GM12891 (cell line): ENCODE data around the gene EIF2B4. TPM values are rescaled to one million over a fixed set of nuclear protein-coding genes. Genes with fewer than 3 reads are reported as not detected.

Source experiments
- DNase-seq: peaks from one replicate; pipeline ENCODE4 v3.0.0; 2011; ENCODE audit warnings: low spot score; ENCODE audit not compliant: insufficient read length
- FAIRE-seq: peaks from 2 replicates; lab custom pipeline; 2011; peaks lifted over from hg19 to GRCh38; lab: Jason Lieb, UNC
- PAX5 ChIP-seq: IDR thresholded peaks from 2 replicates; pipeline ENCODE4 v1.6.1; 2011; ENCODE audit warnings: low read length, moderate library complexity, mild to moderate bottlenecking; ENCODE audit not compliant: insufficient read depth, severe bottlenecking
- POLR2A ChIP-seq: IDR thresholded peaks from 2 replicates; pipeline ENCODE4 v1.6.1; 2011; ENCODE audit warnings: low read depth, low read length, control low read depth
- POLR2AphosphoS5 ChIP-seq: IDR thresholded peaks from 2 replicates; pipeline ENCODE4 v1.6.1; 2011; ENCODE audit warnings: low read depth, low read length, control low read depth
- POU2F2 ChIP-seq: IDR thresholded peaks from 2 replicates; pipeline ENCODE4 v1.6.1; 2011; ENCODE audit warnings: low read depth, mild to moderate bottlenecking, control low read depth, low read length, moderate library complexity
- SPI1 ChIP-seq: IDR thresholded peaks from 2 replicates; pipeline ENCODE4 v1.6.1; 2011; ENCODE audit warnings: low read depth, low read length, control low read depth
- TAF1 ChIP-seq: IDR thresholded peaks from 2 replicates; pipeline ENCODE4 v1.6.1; 2011; ENCODE audit warnings: low read depth, low read length, control low read depth
- polyA plus RNA-seq: library from polyadenylated mRNA; unstranded; fragments of >200 nt; gene quantifications from one replicate; pipeline ENCODE4 v1.2.1, GENCODE V29; 2012; ENCODE audit warnings: low read depth, missing spikeins, inconsistent platforms; ENCODE audit not compliant: missing spikeins

Gene EIF2B4
- 28.1 TPM for polyA plus RNA-seq

DNA sequence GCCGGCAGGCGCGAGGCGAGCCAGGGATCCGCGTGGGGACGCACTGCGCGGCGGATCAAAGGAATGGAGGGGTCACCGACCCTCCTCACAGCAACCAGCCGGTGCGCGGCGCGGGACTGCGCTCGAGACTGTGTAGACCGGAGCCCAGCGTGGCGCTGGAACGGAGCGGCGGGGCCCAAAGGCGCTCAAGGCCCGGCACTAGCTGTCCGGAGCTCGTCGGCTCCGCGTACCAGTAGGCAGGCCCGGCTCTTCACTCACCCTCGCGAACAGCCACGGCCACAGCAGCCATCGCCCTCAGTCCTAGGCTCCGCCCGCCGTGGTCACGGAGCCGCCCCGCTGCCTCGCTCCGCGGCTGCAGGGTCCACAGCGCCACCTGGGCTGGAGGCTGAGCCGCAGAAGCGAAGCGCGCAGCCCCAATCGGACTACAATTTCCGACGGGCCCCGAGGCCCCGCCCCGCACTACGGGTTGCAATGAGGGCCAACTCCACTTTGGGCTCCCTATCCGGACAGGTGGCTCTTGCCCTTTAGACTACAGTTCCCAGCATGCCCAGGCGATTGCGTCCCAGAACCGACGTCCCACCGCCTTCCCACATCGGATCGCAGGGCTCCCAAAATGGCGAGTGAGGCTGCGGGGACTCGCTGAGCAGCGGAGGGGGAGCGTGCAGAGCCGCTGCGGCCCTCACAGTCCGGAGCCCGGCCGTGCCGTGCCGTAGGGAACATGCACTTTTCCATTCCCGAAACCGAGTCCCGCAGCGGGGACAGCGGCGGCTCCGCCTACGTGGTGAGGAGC lies at the start of gene EIF2B4, which contains the start of gene SNX17:
TSS of gene EIF2B4 (minus strand) at position 313 of the 790 bp plus-strand sequence. CDS start at position 289, 24 bp downstream.
TSS of gene SNX17 (plus strand) at position 591 of the 790 bp plus-strand sequence. CDS start at position 719, 128 bp downstream.
- DNase-seq (peak; percentile 94), FAIRE-seq (peak; percentile 99)
- TF ChIP-seq POU2F2 (peak; percentile 52), POLR2AphosphoS5 (peak; percentile 91), TAF1 (peak; percentile 96), PAX5 (peak; percentile 85), POLR2A (peak; percentile 94), SPI1 (no peak)

GRCh38 chr2:27416151-27416550 lies 46.0 kb upstream of the EIF2B4 start:
- no peak for FAIRE-seq

DNA sequence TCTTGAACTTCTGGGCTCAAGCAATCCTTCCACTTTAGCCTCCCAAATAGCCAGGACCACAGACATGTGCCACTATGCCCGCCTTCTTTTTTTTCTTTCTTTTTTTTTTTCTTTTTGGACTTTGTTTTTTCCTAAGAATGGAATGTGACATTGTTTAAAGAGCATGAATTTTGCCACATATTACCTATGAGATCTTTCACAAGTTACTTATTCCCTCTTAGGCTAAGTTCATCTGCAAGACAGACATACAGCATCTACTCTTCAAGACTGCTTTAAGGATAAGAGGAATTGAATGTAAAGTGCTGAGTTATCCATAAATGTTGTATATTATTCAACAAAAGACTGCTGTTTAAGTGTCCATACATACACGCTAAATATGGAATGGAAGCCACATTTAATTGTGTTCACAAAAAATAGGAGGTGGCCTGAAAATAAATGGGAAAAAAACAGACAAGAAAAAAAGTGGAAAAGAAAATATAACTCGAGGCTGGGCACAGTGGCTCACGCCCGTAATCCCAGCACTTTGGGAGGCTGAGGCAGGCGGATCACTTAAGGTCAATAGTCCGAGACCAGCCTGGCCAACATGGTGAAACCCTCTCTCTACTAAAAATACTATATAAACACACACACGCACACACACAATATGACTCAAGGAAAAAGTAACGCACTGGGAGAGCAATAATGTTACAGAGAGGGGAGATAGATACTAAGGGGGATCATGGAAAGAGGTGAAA lies 42.4 kb upstream of the EIF2B4 start:
- TF ChIP-seq POU2F2 (no peak), SPI1 (no peak), PAX5 (no peak), POLR2AphosphoS5 (no peak), TAF1 (no peak), POLR2A (no peak)
- no peak for FAIRE-seq
- no peak for DNase-seq

More at GRCh38 chr2:27416151-27416550, 46.0 kb upstream of the EIF2B4 start:
- no peak for DNase-seq
- TF ChIP-seq POLR2A, result no peak

DNA sequence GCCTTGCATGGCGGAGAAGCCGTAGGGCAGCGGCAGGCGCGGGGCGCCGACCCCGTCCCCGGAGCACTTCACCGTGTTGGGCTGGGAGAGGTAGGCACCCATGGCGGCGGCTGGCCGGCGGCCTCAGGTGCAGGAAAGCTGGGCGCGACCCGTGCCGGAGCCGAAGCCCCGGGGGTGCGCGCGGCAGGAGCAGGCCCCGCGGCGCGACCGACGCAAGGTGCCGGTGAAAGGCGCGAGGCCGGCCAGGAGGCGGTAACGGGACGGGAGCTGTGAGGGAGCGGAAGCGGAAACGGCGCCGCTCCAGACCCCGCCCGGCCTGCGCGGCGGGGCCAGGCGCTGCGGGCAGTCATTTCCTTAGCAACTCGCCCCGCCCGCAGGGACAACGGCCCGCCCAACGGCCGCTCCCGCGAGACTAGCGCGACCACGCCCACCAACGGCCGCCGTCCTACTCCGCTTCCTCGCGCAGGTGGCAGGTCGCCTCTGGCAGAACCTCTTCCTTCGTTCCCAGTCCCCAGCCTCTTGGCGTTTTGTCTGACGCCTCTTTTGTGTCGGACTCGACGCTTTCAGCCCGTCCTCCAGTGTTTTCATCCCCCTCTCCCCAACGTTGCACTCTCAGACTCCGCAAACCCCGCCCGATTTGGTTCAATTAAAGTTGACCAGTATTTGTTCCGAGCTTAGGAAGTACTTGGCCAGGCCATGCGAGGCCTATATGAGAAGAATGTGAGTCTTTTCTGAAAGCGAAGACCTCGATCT lies 39.4 kb upstream of the EIF2B4 start, which contains the start of gene PPM1G:
TSS of gene PPM1G (minus strand) at position 271 of the 753 bp plus-strand sequence. CDS start at position 102, 169 bp downstream.
- TF ChIP-seq POLR2AphosphoS5, result peak; percentile 82
- TF ChIP-seq POLR2A, result peak; percentile 88
- TF ChIP-seq TAF1, result peak; percentile 93
- peak; percentile 66; the same call in 1 of the 2 replicates for TF ChIP-seq SPI1
- TF ChIP-seq PAX5, result no peak
- DNase-seq (peak; percentile 90), FAIRE-seq (peak; percentile 98)

- no peak for DNase-seq
- FAIRE-seq, result peak; percentile 16
- TF ChIP-seq POLR2AphosphoS5 (no peak), POU2F2 (peak; percentile 11; the same call in 1 of the 2 replicates), SPI1 (no peak), TAF1 (no peak)
These were observed 38.6 kb upstream of the EIF2B4 start for GRCh38 chr2:27408601-27409320.

DNA sequence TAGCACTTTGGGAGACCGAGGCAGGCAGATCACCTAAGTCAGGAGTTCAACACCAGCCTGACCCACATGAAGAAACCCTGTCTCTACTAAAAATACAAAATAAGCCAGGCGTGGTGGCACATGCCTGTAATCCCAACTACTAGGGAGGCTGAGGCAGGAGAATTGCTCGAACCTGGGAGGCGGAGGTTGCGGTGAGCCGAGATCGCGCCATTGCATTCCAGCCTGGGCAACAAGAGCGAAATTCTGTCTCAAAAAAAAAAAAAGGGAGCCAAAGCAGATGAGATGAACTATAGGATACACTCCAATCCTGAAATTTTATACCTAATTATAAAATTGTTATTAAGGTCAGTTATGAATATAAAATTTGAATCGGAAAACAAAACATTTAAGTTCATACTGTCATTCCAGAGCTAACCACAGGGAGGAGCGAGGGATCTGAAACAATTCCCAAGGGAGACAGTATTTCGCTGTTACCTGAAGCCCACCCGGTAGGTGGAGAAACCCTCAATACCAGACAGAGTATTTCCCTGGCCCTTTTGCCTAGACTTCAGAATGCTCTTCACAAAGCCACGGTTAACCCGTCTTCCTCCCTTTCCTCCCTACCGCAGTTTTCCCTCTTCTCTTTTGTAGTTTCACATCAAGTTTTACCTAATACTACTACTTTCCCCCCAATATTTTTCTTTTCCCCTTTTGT lies 37.8 kb upstream of the EIF2B4 start:
- FAIRE-seq (no peak), DNase-seq (no peak)
- TF ChIP-seq POLR2AphosphoS5 (no peak), SPI1 (peak; percentile 55)

DNA sequence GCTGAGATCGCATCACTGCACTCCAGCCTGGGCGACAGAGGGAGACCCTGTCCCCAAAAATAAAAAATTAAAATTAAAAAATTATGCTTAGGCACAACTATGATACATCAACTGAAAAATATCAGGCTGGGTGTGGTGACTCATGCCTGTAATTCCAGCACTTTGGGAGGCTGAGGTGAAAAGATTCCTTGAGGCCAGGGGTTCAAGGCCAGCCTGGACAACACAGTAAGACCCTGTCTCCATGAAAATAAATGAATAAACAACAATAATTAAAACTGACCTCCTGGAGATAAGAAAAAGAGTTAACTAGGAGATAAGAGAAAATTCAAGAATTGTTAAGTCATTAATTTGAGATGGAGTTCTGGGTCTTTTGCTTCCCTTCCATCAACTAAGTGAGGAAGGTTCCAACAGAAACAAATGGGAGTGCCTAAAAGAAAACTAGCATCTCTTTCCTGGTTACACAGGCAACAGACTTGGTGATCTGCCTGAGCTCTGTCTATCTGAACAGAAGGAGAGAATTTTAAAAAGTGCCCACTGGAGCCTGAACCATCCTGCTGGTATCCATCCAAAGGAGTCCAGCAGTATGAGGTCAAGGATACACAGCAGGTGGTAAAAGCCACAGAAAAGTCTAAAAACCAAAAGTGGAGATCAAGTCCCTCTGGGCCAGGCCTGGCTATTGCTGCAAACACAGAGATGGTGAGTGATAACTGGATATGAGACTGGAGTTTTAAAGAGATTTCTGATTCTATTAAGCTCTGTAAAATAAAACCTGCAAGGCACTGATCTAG lies 30.4 kb upstream of the EIF2B4 start:
- TF ChIP-seq PAX5, result no peak
- no peak for TF ChIP-seq POU2F2
- no peak for TF ChIP-seq POLR2A
- no peak for TF ChIP-seq TAF1
- TF ChIP-seq SPI1, result no peak
- FAIRE-seq, result no peak
- no peak for DNase-seq

DNA sequence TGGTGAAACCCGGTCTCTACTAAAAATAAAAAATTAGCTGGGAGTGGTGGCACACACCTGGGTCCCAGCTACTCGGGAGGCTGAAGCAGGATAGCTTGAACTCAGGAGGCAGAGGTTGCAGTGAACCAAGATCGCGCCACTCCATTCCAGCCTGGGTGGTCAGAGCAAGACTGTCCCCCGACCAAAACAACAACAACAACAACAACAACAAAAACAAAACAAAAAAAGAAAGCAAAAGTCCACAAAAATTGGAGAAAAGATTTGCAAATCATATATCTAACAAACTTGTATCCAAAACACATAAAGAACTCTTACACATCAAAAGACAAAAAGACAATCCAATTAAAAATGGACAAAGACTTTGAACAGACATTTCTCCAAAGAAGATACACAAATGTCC lies 28.8 kb upstream of the EIF2B4 start:
- FAIRE-seq (no peak), DNase-seq (no peak)
- no peak for TF ChIP-seq SPI1
- no peak for TF ChIP-seq PAX5
- TF ChIP-seq POLR2AphosphoS5, result no peak
- no peak for TF ChIP-seq POU2F2
- TF ChIP-seq TAF1, result no peak
- no peak for TF ChIP-seq POLR2A
